Measurements from ENCODE around the gene CACNA2D2. TPM values are rescaled to one million over a fixed set of nuclear protein-coding genes. Genes with fewer than 3 reads are reported as not detected.
A peak's percentile ranks its signal among the peaks of the same experiment; 100 is the strongest.

Gene CACNA2D2
- total RNA-seq, 1 donor from 2014 or later, result 1.00 TPM

DNA sequence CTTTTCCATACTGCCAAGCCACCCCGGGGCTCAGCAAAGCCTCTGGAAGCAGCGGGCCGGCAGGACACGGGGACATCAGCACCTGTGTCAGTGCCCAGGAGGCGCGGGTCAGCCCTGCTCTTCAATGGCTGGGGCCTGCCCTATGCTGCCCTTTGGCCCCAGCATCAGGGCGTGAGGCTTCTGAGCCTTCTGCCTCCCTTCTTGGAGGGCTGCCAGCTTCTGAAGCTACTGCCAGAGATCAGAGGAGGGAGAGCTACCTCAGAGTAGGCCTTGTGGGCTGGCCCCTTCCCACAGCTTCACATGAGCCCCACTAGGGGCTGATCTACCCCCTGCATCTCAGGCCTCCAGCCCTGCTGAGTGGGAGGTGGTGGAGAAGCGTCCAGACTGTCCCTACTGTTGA lies 131.1 kb downstream of the CACNA2D2 start:
- Mint-ChIP-seq H3K4me3 (ENCODE audit: unreplicated experiment) (no peak overlapping the region), H3K36me3 (ENCODE audit: low read depth, unreplicated experiment) (no peaks in the 10 kb centered on the region), H3K27me3 (ENCODE audit: low read depth, unreplicated experiment) (peaks cover 18% of the 10 kb centered on the region), H3K27ac (ENCODE audit: unreplicated experiment) (no peak overlapping the region), H3K9me3 (ENCODE audit: unreplicated experiment) (no peaks in the 10 kb centered on the region), H3K4me1 (ENCODE audit: low read depth, unreplicated experiment) (peaks cover 8% of the 10 kb centered on the region)
- no peak for DNase-seq (ENCODE audit: low read depth)
- Histone ChIP-seq H3K36me3 (ENCODE audit: insufficient read depth, low read length) (no peaks in the 10 kb centered on the region), H3K27me3 (ENCODE audit: insufficient read depth, low read length) (peaks cover 4% of the 10 kb centered on the region), H3K79me2 (ENCODE audit: insufficient read depth, low read length) (no peaks in the 10 kb centered on the region), H3K9me3 (ENCODE audit: insufficient read depth, low read depth, low read length) (no peaks in the 10 kb centered on the region), H2AFZ (ENCODE audit: low read depth, low read length) (no peak overlapping the region), H4K20me1 (ENCODE audit: insufficient read depth, low read length) (no peaks in the 10 kb centered on the region), H3K27ac (ENCODE audit: low read depth, low read length) (no peak overlapping the region), H3K4me2 (ENCODE audit: low read length) (no peak overlapping the region), H3K9ac (ENCODE audit: low read length) (no peak overlapping the region), H3K4me3 (ENCODE audit: insufficient read depth, low read depth, low read length) (no peak overlapping the region), H3K4me1 (ENCODE audit: insufficient read depth, low read length) (no peaks in the 10 kb centered on the region)
- no peak for FAIRE-seq
- no peak for TF ChIP-seq EZH2 (IDR thresholded peaks at IDR 0.05; ENCODE audit: insufficient read depth, low read length)
- TF ChIP-seq, protein P1, sequence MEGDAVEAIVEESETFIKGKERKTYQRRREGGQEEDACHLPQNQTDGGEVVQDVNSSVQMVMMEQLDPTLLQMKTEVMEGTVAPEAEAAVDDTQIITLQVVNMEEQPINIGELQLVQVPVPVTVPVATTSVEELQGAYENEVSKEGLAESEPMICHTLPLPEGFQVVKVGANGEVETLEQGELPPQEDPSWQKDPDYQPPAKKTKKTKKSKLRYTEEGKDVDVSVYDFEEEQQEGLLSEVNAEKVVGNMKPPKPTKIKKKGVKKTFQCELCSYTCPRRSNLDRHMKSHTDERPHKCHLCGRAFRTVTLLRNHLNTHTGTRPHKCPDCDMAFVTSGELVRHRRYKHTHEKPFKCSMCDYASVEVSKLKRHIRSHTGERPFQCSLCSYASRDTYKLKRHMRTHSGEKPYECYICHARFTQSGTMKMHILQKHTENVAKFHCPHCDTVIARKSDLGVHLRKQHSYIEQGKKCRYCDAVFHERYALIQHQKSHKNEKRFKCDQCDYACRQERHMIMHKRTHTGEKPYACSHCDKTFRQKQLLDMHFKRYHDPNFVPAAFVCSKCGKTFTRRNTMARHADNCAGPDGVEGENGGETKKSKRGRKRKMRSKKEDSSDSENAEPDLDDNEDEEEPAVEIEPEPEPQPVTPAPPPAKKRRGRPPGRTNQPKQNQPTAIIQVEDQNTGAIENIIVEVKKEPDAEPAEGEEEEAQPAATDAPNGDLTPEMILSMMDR (IDR thresholded peaks at IDR 0.05; ENCODE audit: insufficient read depth, low read depth, low read length), result no peak

DNA sequence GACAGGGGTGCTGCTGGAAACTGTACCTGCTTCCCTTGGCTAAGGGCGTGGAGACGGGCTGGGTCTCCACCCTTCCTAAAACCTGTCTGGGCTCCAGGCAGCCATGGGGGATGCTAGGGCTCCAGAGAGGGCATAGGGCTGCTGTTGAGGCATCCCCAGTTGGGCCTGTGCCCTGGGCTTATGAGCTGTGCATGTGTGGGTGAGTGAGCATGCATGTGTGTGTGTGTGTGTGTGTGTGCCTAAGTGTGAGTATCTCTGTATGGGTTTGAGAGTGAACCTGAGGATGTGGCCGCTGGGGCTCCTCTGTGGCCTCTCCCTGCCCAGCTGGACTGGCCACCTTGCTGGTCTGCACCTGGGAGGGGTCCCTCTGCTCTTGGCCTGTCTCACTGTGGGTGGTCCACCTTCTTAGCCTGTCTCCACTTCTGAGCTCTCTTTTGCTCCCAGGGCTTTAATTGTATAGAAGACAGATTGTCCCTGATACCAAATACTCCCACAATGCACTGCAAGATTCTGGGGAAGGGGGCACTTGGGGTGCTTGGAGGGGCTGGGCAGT lies 132.2 kb downstream of the CACNA2D2 start:
- peaks cover 8% of the 10 kb centered on the region for H3K4me1 Mint-ChIP-seq (ENCODE audit: low read depth, unreplicated experiment)
- FAIRE-seq (no peak), DNase-seq (ENCODE audit: low read depth) (no peak)
- no peaks in the 10 kb centered on the region for H3K4me1 ChIP-seq (ENCODE audit: insufficient read depth, low read length)
- no peak overlapping the region for H3K9ac ChIP-seq (ENCODE audit: low read length)
- peaks cover 6% of the 10 kb centered on the region for H3K27me3 ChIP-seq (ENCODE audit: insufficient read depth, low read length)
- H2AFZ ChIP-seq (ENCODE audit: low read depth, low read length), result no peak overlapping the region
- no peak overlapping the region for H3K4me3 Mint-ChIP-seq (ENCODE audit: unreplicated experiment)
- H3K27ac ChIP-seq (ENCODE audit: low read depth, low read length), result no peak overlapping the region
- peaks cover 22% of the 10 kb centered on the region for H3K27me3 Mint-ChIP-seq (ENCODE audit: low read depth, unreplicated experiment)
- H3K79me2 ChIP-seq (ENCODE audit: insufficient read depth, low read length), result no peaks in the 10 kb centered on the region
- H3K27ac Mint-ChIP-seq (ENCODE audit: unreplicated experiment), result no peak overlapping the region
- no peaks in the 10 kb centered on the region for H3K9me3 ChIP-seq (ENCODE audit: insufficient read depth, low read depth, low read length)
- H3K4me3 ChIP-seq (ENCODE audit: insufficient read depth, low read depth, low read length), result no peak overlapping the region
- no peaks in the 10 kb centered on the region for H3K36me3 Mint-ChIP-seq (ENCODE audit: low read depth, unreplicated experiment)
- no peak overlapping the region for H3K4me2 ChIP-seq (ENCODE audit: low read length)
- H3K36me3 ChIP-seq (ENCODE audit: insufficient read depth, low read length), result no peaks in the 10 kb centered on the region
- H3K9me3 Mint-ChIP-seq (ENCODE audit: unreplicated experiment), result no peaks in the 10 kb centered on the region
- no peak for TF ChIP-seq EZH2 (IDR thresholded peaks at IDR 0.05; ENCODE audit: insufficient read depth, low read length)
- TF ChIP-seq, protein P1 (IDR thresholded peaks at IDR 0.05; ENCODE audit: insufficient read depth, low read depth, low read length), result no peak
- H4K20me1 ChIP-seq (ENCODE audit: insufficient read depth, low read length), result no peaks in the 10 kb centered on the region

DNA sequence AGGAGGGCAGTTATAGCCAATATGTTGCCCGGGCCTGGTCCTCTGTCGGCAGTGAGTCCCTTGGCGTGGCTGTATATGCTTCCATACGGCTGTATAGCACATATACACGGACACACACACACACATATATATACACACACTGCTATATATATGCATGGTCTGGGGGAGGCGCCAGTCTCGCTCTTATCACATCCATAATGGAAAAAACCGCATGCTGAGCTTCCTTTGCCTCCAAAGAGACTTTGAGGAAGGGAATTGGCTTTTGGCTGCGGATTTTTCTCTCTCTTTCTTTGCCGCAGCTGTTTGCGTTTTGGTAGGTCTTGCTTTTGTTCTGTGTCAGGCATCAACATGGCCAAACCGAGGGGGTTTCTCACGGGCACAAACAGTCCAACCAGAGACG lies 132.8 kb downstream of the CACNA2D2 start:
- Histone ChIP-seq H3K79me2 (ENCODE audit: insufficient read depth, low read length) (no peaks in the 10 kb centered on the region), H3K4me1 (ENCODE audit: insufficient read depth, low read length) (no peaks in the 10 kb centered on the region), H3K4me3 (ENCODE audit: insufficient read depth, low read depth, low read length) (no peak overlapping the region), H2AFZ (ENCODE audit: low read depth, low read length) (no peak overlapping the region), H3K27ac (ENCODE audit: low read depth, low read length) (no peak overlapping the region), H3K36me3 (ENCODE audit: insufficient read depth, low read length) (no peaks in the 10 kb centered on the region), H4K20me1 (ENCODE audit: insufficient read depth, low read length) (no peaks in the 10 kb centered on the region), H3K4me2 (ENCODE audit: low read length) (no peak overlapping the region), H3K27me3 (ENCODE audit: insufficient read depth, low read length) (peaks cover 7% of the 10 kb centered on the region), H3K9me3 (ENCODE audit: insufficient read depth, low read depth, low read length) (no peaks in the 10 kb centered on the region), H3K9ac (ENCODE audit: low read length) (no peak overlapping the region)
- H3K9me3 Mint-ChIP-seq (ENCODE audit: unreplicated experiment), result no peaks in the 10 kb centered on the region
- H3K4me3 Mint-ChIP-seq (ENCODE audit: unreplicated experiment), result no peak overlapping the region
- DNase-seq (ENCODE audit: low read depth) (no peak), FAIRE-seq (no peak)
- H3K27me3 Mint-ChIP-seq (ENCODE audit: low read depth, unreplicated experiment), result peaks cover 26% of the 10 kb centered on the region
- TF ChIP-seq EZH2 (IDR thresholded peaks at IDR 0.05; ENCODE audit: insufficient read depth, low read length), result no peak
- TF ChIP-seq, protein P1 (IDR thresholded peaks at IDR 0.05; ENCODE audit: insufficient read depth, low read depth, low read length), result peak; percentile 22
- H3K4me1 Mint-ChIP-seq (ENCODE audit: low read depth, unreplicated experiment), result peaks cover 8% of the 10 kb centered on the region
- H3K36me3 Mint-ChIP-seq (ENCODE audit: low read depth, unreplicated experiment), result no peaks in the 10 kb centered on the region
- no peak overlapping the region for H3K27ac Mint-ChIP-seq (ENCODE audit: unreplicated experiment)
